Activated CD8-positive, alpha-beta memory T cell treated with anti-CD3 and anti-CD28 coated beads, Interleukin-2, amount 50 U/mL, for 1 hour (primary cell): ENCODE measurements around the gene TGFB1.
A peak's percentile ranks its signal among the peaks of the same experiment; 100 is the strongest.
"Not testable (repeated sequence)": the region's sequence is repeated elsewhere in the genome, so short reads cannot be mapped to it uniquely, and the experiment has no call there.

Source experiments
- DNase-seq: peaks from one replicate; pipeline ENCODE4 v3.0.0-alpha.2; 2020; ENCODE audit errors: extremely low read depth

Gene TGFB1

GRCh38 chr19:41369769-41370168 is 16.0 kb upstream of the TGFB1 start:
- DNase-seq = no peak

GRCh38 chr19:41367848-41368301 is 14.2 kb upstream of the TGFB1 start:
- DNase-seq = no peak

- DNase-seq = no peak
Observed at GRCh38 chr19:41366089-41366488, 12.4 kb upstream of the TGFB1 start.

- DNase-seq = no peak
Observed at GRCh38 chr19:41364524-41365391, 11.0 kb upstream of the TGFB1 start.

GRCh38 chr19:41363753-41364523 is 10.2 kb upstream of the TGFB1 start, which contains the start of gene B9D2:
TSS of gene B9D2 (minus strand) at chr19:41364149. CDS start at chr19:41363519, 630 bp downstream.
- peak; percentile 96 for DNase-seq

- no peak for DNase-seq
Observed at GRCh38 chr19:41363371-41363752, 9.6 kb upstream of the TGFB1 start.

GRCh38 chr19:41362143-41362847 is 8.6 kb upstream of the TGFB1 start:
- DNase-seq = no peak

GRCh38 chr19:41359741-41360140 is 6.0 kb upstream of the TGFB1 start:
- no peak for DNase-seq

- DNase-seq = no peak
Observed at GRCh38 chr19:41357746-41358145, 4.0 kb upstream of the TGFB1 start.

- DNase-seq = no peak
Observed at GRCh38 chr19:41356984-41357739, 3.4 kb upstream of the TGFB1 start.

- no peak for DNase-seq
Observed at GRCh38 chr19:41355802-41356201, 2.1 kb upstream of the TGFB1 start.

GRCh38 chr19:41355035-41355434 is 1.3 kb upstream of the TGFB1 start:
- DNase-seq = no peak

- no peak for DNase-seq
Observed at GRCh38 chr19:41354343-41354953, 726 bp upstream of the TGFB1 start.

- DNase-seq = peak; percentile 41
Observed at GRCh38 chr19:41352609-41353465, 885 bp downstream of the TGFB1 start.

- DNase-seq = no peak
Observed at GRCh38 chr19:41352279-41352608, 1.5 kb downstream of the TGFB1 start.

GRCh38 chr19:41351339-41352245 is 2.1 kb downstream of the TGFB1 start:
- peak; percentile 71 for DNase-seq

GRCh38 chr19:41350735-41351338 is 2.9 kb downstream of the TGFB1 start:
- no peak for DNase-seq

GRCh38 chr19:41346916-41347315 is 6.8 kb downstream of the TGFB1 start:
- not testable (repeated sequence) for DNase-seq

- DNase-seq = no peak
Observed at GRCh38 chr19:41344162-41344561, 9.6 kb downstream of the TGFB1 start.
